PC-9 (cell line): ENCODE results near the gene ZNF365. TPM values are rescaled to one million over a fixed set of nuclear protein-coding genes. Genes with fewer than 3 reads are reported as not detected.
"Not testable (repeated sequence)": the region's sequence is repeated elsewhere in the genome, so short reads cannot be mapped to it uniquely, and the experiment has no call there.

Experiments
- BruUV-seq: library from RNA; stranded (reverse); fragments of 400-500 nt; replicated peaks from 2 replicates; lab custom pipeline; 2021; lab: Mats Ljungman, UMichigan
- CTCF ChIA-PET: fragments of 300-600 bp; sonication (Branson Sonifier 250); formaldehyde crosslinking; loops from one replicate; lab custom pipeline; 2022; ENCODE audit warnings: antibody characterized with exemption; lab: Charles Lee
- POLR2A ChIA-PET: fragments of 300-600 bp; sonication (Branson Sonifier 250); formaldehyde crosslinking; loops from one replicate; lab custom pipeline; 2022; ENCODE audit warnings: antibody characterized with exemption; ENCODE audit not compliant: unreplicated experiment; lab: Charles Lee
- DNase-seq, 2 experiments: peaks; one replicate each; pipeline versions ENCODE4 v3.0.0 to v3.0.0-alpha.2; 2015 to 2022; ENCODE audit warnings: mixed read lengths in 1 of 2
- H2AFZ ChIP-seq: fragments of 200-600 bp; sonication (generic); 2 replicates; pipeline ENCODE4 v1.8.1; 2017; ENCODE audit warnings: antibody characterized with exemption
- H3F3A ChIP-seq: fragments of 200-600 bp; sonication (generic); 2 replicates; pipeline ENCODE4 v1.8.1; 2017; ENCODE audit warnings: antibody characterized with exemption, mild to moderate bottlenecking, low read depth; ENCODE audit not compliant: insufficient read depth
- H3K27ac ChIP-seq: fragments of 200-600 bp; sonication (generic); 2 replicates; pipeline ENCODE4 v1.6.1; 2016; ENCODE audit warnings: mixed run types
- H3K27me3 ChIP-seq: fragments of 200-600 bp; sonication (generic); 2 replicates; pipeline ENCODE4 v1.6.1; 2016; ENCODE audit warnings: low read depth, mixed run types; ENCODE audit not compliant: insufficient read depth
- H3K36me3 ChIP-seq: fragments of 200-600 bp; sonication (generic); 2 replicates; pipeline ENCODE4 v1.6.1; 2016; ENCODE audit warnings: low read depth, mixed run types
- H3K4me1 ChIP-seq: fragments of 200-600 bp; sonication (generic); replicated peaks from 2 replicates; pipeline ENCODE4 v1.6.1; 2016; ENCODE audit warnings: mixed run types; ENCODE audit not compliant: insufficient read depth
- H3K4me2 ChIP-seq: fragments of 200-600 bp; sonication (generic); 2 replicates; pipeline ENCODE4 v1.6.1; 2017; ENCODE audit warnings: mixed run types
- H3K4me3 ChIP-seq: fragments of 200-600 bp; sonication (generic); 2 replicates; pipeline ENCODE4 v1.6.1; 2016; ENCODE audit warnings: mixed run types
- H3K79me2 ChIP-seq: fragments of 200-600 bp; sonication (generic); 2 replicates; pipeline ENCODE4 v1.6.1; 2017; ENCODE audit warnings: low read depth, mixed run types
- H3K9me2 ChIP-seq: fragments of 200-600 bp; sonication (generic); 2 replicates; pipeline ENCODE4 v1.8.1; 2017; ENCODE audit warnings: mild to moderate bottlenecking; ENCODE audit not compliant: insufficient read depth
- H3K9me3 ChIP-seq: fragments of 200-600 bp; sonication (generic); 2 replicates; pipeline ENCODE4 v1.8.1; 2016; ENCODE audit warnings: low read depth; ENCODE audit not compliant: insufficient read depth
- H4K20me1 ChIP-seq: fragments of 200-600 bp; sonication (generic); 2 replicates; pipeline ENCODE4 v1.8.1; 2017; ENCODE audit not compliant: insufficient read depth
- EZH2 ChIP-seq: fragments of 200-600 bp; sonication (generic); IDR thresholded peaks from 2 replicates; pipeline ENCODE4 v1.8.0; 2017; ENCODE audit warnings: antibody characterized with exemption, low read depth
- intact Hi-C: fragments of 100-400 bp; cut with micrococcal nuclease; formaldehyde crosslinking; loops from one replicate; pipeline ENCODE4 v1.10.0; 2022; ENCODE audit not compliant: unreplicated experiment
- total RNA-seq: library from RNA; stranded (reverse); gene quantifications from 2 replicates; pipeline ENCODE4 v1.2.3, GENCODE V29; 2021
- TF ChIP-seq, protein P1 (sequence below): fragments of 200-600 bp; sonication (generic); conservative IDR thresholded peaks from 2 replicates; pipeline ENCODE4 v1.6.1; 2017; ENCODE audit warnings: mixed run types, antibody characterized with exemption, mild to moderate bottlenecking, moderate library complexity

The ZNF365 gene
- total RNA-seq, 1 experiment from 2014 or later = 1.8 TPM

DNA sequence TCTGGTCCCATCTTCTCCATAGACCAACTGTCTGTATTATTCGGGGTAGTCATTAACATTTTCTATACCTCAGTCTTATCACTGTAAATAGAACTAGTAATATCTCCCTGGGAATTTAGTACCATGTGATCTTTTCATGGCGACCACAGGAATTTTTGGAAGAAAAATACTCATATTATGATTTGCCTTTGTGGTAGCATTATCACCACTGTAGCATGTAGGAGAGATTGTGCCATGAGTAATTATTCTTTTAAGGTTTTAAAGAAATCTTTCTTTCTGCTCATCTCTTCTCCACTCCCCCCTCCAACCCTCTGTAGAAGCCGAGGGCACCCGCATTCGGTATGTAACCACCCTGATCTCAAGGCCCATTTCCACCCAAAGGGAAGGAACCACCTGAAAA is 25.0 kb downstream of the ZNF365 start:
- Histone ChIP-seq H4K20me1 (no peaks in the 10 kb centered on the region), H3K27me3 (no peaks in the 10 kb centered on the region), H3K36me3 (no peaks in the 10 kb centered on the region), H3K4me3 (no peak overlapping the region), H3K4me2 (no peak overlapping the region), H3F3A (no peaks in the 10 kb centered on the region), H3K79me2 (no peaks in the 10 kb centered on the region), H2AFZ (no peak overlapping the region), H3K9me3 (no peaks in the 10 kb centered on the region), H3K27ac (no peak overlapping the region), H3K4me1 (no peaks in the 10 kb centered on the region), H3K9me2 (no peaks in the 10 kb centered on the region)
- ChIA-PET POLR2A (no interaction called here), CTCF (no interaction called here)
- DNase-seq = no peak
- intact Hi-C loops = no loop called here
- BruUV-seq = no TSS peak
- TF ChIP-seq, protein P1, sequence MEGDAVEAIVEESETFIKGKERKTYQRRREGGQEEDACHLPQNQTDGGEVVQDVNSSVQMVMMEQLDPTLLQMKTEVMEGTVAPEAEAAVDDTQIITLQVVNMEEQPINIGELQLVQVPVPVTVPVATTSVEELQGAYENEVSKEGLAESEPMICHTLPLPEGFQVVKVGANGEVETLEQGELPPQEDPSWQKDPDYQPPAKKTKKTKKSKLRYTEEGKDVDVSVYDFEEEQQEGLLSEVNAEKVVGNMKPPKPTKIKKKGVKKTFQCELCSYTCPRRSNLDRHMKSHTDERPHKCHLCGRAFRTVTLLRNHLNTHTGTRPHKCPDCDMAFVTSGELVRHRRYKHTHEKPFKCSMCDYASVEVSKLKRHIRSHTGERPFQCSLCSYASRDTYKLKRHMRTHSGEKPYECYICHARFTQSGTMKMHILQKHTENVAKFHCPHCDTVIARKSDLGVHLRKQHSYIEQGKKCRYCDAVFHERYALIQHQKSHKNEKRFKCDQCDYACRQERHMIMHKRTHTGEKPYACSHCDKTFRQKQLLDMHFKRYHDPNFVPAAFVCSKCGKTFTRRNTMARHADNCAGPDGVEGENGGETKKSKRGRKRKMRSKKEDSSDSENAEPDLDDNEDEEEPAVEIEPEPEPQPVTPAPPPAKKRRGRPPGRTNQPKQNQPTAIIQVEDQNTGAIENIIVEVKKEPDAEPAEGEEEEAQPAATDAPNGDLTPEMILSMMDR = no peak
- no peak for TF ChIP-seq EZH2

DNA sequence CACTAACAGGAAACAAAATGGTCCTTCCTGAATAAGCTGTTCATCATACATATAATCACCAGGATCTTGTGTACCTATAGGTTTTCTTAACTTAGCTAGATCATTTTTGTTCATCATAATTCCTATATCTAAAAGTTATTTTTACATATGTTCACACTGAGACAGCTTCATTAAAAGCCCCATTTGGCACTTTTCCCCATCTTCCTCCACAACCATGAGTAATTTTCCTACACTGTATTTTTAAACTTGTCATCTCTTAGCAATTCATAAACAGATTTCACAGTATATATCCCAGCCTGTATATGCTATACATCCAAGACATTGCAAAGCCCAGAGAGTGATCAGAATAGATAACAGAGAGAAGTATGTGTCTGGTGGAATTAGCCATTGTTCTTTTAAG is 28.3 kb downstream of the ZNF365 start:
- no peak overlapping the region for H2AFZ ChIP-seq
- H3K79me2 ChIP-seq = no peaks in the 10 kb centered on the region
- no peaks in the 10 kb centered on the region for H3K9me2 ChIP-seq
- no peak overlapping the region for H3K4me2 ChIP-seq
- POLR2A ChIA-PET = no interaction called here
- no peak overlapping the region for H3K4me3 ChIP-seq
- CTCF ChIA-PET = no interaction called here
- BruUV-seq = no TSS peak
- no peaks in the 10 kb centered on the region for H3K36me3 ChIP-seq
- TF ChIP-seq EZH2 = no peak
- TF ChIP-seq, protein P1 = no peak
- no peaks in the 10 kb centered on the region for H3K4me1 ChIP-seq
- no peaks in the 10 kb centered on the region for H3K27me3 ChIP-seq
- H3K27ac ChIP-seq = no peak overlapping the region
- H3F3A ChIP-seq = no peaks in the 10 kb centered on the region
- no peak for DNase-seq
- H4K20me1 ChIP-seq = no peaks in the 10 kb centered on the region
- H3K9me3 ChIP-seq = peaks cover 2% of the 10 kb centered on the region
- intact Hi-C loops = no loop called here

DNA sequence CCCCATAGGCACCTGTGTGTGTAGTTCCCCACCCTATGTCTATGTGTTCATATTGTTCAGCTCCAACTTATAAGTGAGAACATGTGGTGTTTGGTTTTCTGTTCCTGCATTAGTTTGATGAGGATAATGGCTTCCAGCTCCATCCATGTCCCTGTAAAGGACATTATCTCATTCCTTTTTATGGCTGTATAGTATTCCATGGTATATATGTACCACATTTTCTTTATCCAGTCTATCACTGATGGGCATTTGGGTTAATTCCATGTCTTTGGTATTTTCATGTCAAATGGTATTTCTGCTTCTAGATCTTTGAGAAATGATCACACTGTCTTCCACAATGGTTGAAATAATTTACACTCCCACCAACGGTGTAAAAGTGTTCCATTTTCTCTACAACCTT is 36.4 kb downstream of the ZNF365 start:
- DNase-seq, H3K27ac ChIP-seq, H3K79me2 ChIP-seq, intact Hi-C loops, H3K27me3 ChIP-seq, H3K4me3 ChIP-seq, H3K9me3 ChIP-seq, H2AFZ ChIP-seq, CTCF ChIA-PET, POLR2A ChIA-PET, BruUV-seq, H3K4me2 ChIP-seq, H3F3A ChIP-seq, H3K9me2 ChIP-seq, H4K20me1 ChIP-seq, H3K36me3 ChIP-seq, H3K4me1 ChIP-seq: not testable (repeated sequence)

DNA sequence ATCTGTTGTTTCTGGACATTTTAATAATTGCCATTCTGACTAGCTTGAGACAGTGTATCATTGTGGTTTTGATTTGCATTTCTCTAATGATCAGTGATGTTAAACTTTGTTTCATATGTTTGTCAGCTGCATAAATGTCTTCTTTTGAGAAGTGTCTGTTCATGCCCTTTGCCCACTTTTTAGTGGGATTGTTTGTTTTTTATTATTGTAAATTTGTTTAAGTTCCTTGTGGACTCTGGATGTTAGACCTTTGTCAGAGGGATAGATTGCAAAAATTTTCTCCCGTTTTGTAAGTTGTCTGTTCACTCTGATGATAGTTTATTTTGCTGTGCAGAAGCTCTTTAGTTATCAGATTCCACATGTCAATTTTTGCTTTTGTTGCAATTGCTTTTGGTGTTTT is 36.8 kb downstream of the ZNF365 start:
- POLR2A ChIA-PET, H3K27me3 ChIP-seq, DNase-seq, H3K4me2 ChIP-seq, H3K79me2 ChIP-seq, CTCF ChIA-PET, H3K9me3 ChIP-seq, H2AFZ ChIP-seq, H4K20me1 ChIP-seq, H3K4me3 ChIP-seq, H3K4me1 ChIP-seq, H3K27ac ChIP-seq, H3K36me3 ChIP-seq, H3F3A ChIP-seq, intact Hi-C loops, H3K9me2 ChIP-seq, BruUV-seq: not testable (repeated sequence)
